Activated CD8-positive, alpha-beta T cell treated with anti-CD3 and anti-CD28 coated beads for 36 hours (primary cell): ENCODE data around the gene PROX2. TPM values are rescaled to one million over a fixed set of nuclear protein-coding genes. Genes with fewer than 3 reads are reported as not detected.

Experiments used
- ATAC-seq: fragments of 200-7000 bp; cut with Tn5 transposase; one replicate; pipeline ENCODE4 v1.10.0; 2021; ENCODE audit warnings: mild to moderate bottlenecking, moderate library complexity
- CTCF ChIA-PET: fragments of 350-600 bp; sonication (Branson Sonifier 250); formaldehyde crosslinking; loops from one replicate; lab custom pipeline; 2021; ENCODE audit warnings: antibody characterized with exemption; lab: Charles Lee
- POLR2A ChIA-PET: fragments of 350-600 bp; sonication (Branson Sonifier 250); formaldehyde crosslinking; loops from one replicate; lab custom pipeline; 2021; ENCODE audit warnings: antibody characterized with exemption; lab: Charles Lee
- DNase-seq: peaks from one replicate; pipeline ENCODE4 v3.0.0-alpha.2; 2020
- H3K27ac Mint-ChIP-seq: one replicate; pipeline ENCODE4 v1.8.0; 2021; ENCODE audit warnings: mild to moderate bottlenecking, mixed read lengths
- H3K27me3 Mint-ChIP-seq: one replicate; pipeline ENCODE4 v1.8.0; 2021; ENCODE audit warnings: mixed read lengths
- H3K36me3 Mint-ChIP-seq: one replicate; pipeline ENCODE4 v1.8.0; 2021; ENCODE audit warnings: low read depth, mixed read lengths
- H3K4me1 Mint-ChIP-seq: one replicate; pipeline ENCODE4 v1.8.0; 2021; ENCODE audit warnings: low read depth, mixed read lengths
- H3K4me3 Mint-ChIP-seq: one replicate; pipeline ENCODE4 v1.8.0; 2021; ENCODE audit warnings: mild to moderate bottlenecking, moderate library complexity, mixed read lengths
- H3K9me3 Mint-ChIP-seq: one replicate; pipeline ENCODE4 v1.8.0; 2021; ENCODE audit warnings: mixed read lengths
- intact Hi-C: fragments of 100-400 bp; cut with micrococcal nuclease; formaldehyde crosslinking; loops from one replicate; pipeline ENCODE4 v1.10.0; 2022
- total RNA-seq, 2 experiments: library from RNA; stranded (reverse); gene quantifications; one replicate each; pipeline ENCODE4 v1.2.3, GENCODE V29; 2021
- TF ChIP-seq, protein P1 (sequence below): fragments of 200-600 bp; IDR thresholded peaks from one replicate; pipeline ENCODE4 v1.8.0; 2022; ENCODE audit warnings: antibody characterized with exemption, mild to moderate bottlenecking

Gene PROX2
- total RNA-seq, 2 experiments from 2014 or later: 0.38 to 0.65 TPM

DNA sequence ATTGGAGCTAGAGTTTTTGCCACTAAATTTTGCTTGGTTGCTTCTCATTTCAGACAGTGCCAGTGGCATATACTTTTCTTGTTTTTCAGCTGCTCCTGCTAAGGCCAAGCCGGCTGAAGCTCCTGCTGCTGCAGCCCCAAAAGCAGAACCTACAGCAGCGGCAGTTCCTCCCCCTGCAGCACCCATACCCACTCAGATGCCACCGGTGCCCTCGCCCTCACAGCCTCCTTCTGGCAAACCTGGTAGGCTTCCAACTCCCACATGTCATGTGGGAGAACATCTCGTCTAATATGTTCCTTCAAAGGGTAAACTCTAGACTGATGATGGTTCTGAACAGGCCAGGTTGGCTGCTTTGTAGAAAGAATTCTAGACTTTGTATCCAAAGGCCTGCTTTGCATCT, 16.8 kb upstream of the PROX2 start:
- DNase-seq: no peak
- H3K27me3 Mint-ChIP-seq: no peaks in the 10 kb centered on the region
- H3K9me3 Mint-ChIP-seq: no peaks in the 10 kb centered on the region
- TF ChIP-seq, protein P1, sequence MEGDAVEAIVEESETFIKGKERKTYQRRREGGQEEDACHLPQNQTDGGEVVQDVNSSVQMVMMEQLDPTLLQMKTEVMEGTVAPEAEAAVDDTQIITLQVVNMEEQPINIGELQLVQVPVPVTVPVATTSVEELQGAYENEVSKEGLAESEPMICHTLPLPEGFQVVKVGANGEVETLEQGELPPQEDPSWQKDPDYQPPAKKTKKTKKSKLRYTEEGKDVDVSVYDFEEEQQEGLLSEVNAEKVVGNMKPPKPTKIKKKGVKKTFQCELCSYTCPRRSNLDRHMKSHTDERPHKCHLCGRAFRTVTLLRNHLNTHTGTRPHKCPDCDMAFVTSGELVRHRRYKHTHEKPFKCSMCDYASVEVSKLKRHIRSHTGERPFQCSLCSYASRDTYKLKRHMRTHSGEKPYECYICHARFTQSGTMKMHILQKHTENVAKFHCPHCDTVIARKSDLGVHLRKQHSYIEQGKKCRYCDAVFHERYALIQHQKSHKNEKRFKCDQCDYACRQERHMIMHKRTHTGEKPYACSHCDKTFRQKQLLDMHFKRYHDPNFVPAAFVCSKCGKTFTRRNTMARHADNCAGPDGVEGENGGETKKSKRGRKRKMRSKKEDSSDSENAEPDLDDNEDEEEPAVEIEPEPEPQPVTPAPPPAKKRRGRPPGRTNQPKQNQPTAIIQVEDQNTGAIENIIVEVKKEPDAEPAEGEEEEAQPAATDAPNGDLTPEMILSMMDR: no peak
- peak overlapping the region; percentile 27 for H3K27ac Mint-ChIP-seq
- CTCF ChIA-PET: interaction anchor here (0.8 to 8.1 kb wide), 5 partner anchors 9 to 31 kb away, joined by 3 to 94 read pairs (median 11); no protein-coding TSS in a partner anchor
- no peak for ATAC-seq
- intact Hi-C loops: no loop called here
- H3K4me3 Mint-ChIP-seq: no peak overlapping the region
- peaks cover 53% of the 10 kb centered on the region for H3K36me3 Mint-ChIP-seq
- POLR2A ChIA-PET: interaction anchor here (1.4 to 2.5 kb wide), 3 partner anchors 9 to 12 kb away, joined by 3 to 10 read pairs (median 3); no protein-coding TSS in a partner anchor
- H3K4me1 Mint-ChIP-seq: peaks cover 8% of the 10 kb centered on the region

DNA sequence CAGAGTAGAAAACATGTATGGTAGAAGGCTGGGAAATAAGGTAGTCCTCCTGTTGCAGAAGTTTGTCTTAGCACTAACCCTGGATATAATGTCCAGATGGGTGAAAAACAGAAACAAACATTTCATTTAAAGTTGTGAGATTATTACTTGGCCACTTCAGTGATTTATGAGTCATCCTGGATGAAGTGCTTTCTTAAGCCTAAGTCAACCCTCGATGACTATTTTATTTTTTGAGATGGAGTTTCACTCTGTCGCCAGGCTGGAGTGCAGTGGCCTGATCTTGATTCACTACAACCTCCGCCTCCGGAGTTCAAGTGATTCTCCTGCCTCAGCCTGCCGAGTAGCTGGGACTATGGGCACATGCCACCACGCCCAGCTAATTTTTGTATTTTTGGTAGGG, 15.9 kb upstream of the PROX2 start:
- no peaks in the 10 kb centered on the region for H3K27me3 Mint-ChIP-seq
- intact Hi-C loops: no loop called here
- no peak overlapping the region for H3K27ac Mint-ChIP-seq
- H3K36me3 Mint-ChIP-seq: peaks cover 53% of the 10 kb centered on the region
- no peak for DNase-seq
- peaks cover 8% of the 10 kb centered on the region for H3K4me1 Mint-ChIP-seq
- no peaks in the 10 kb centered on the region for H3K9me3 Mint-ChIP-seq
- no peak for ATAC-seq
- CTCF ChIA-PET: interaction anchor here (3.0 to 8.1 kb wide), 3 partner anchors 8 to 31 kb away, joined by 11 to 94 read pairs (median 73); no protein-coding TSS in a partner anchor
- H3K4me3 Mint-ChIP-seq: no peak overlapping the region
- TF ChIP-seq, protein P1: no peak
- POLR2A ChIA-PET: interaction anchor here (1.6 to 2.5 kb wide), 3 partner anchors 9 to 14 kb away, joined by 3 to 10 read pairs (median 8); no protein-coding TSS in a partner anchor

DNA sequence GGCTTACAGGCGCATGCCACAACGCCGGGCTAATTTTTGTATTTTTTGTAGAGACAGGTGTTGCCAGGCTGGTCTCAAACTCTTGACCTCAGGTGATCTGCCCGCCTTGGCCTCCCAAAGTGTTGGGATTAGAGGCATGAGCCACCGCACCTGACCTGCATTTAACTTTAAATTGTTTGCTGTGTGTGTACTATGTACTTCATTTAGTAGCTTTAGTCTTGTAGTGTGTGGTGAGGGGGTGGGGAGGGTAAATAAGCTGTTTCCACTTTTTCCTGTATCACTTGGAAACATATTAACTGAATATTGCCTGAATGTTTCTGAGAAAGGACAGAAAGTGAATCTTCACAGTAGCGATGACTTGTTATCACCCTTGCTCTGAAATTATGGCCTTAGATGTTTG, 14.3 kb upstream of the PROX2 start:
- Mint-ChIP-seq H3K4me1 (peaks cover 23% of the 10 kb centered on the region), H3K9me3 (no peaks in the 10 kb centered on the region), H3K36me3 (peaks cover 51% of the 10 kb centered on the region), H3K4me3 (no peak overlapping the region), H3K27me3 (no peaks in the 10 kb centered on the region), H3K27ac (no peak overlapping the region)
- DNase-seq (no peak), ATAC-seq (no peak)
- ChIA-PET POLR2A (interaction anchor here (0.5 to 2.1 kb wide), 3 partner anchors 9 to 75 kb away, joined by 4 to 8 read pairs (median 5); partner anchors contain the start of gene DLST), CTCF (interaction anchor here (0.8 to 8.1 kb wide), 5 partner anchors 10 to 173 kb away, joined by 3 to 94 read pairs (median 4); partner anchors contain the start of gene ACYP1)
- TF ChIP-seq, protein P1: no peak
- intact Hi-C loops: no loop called here

DNA sequence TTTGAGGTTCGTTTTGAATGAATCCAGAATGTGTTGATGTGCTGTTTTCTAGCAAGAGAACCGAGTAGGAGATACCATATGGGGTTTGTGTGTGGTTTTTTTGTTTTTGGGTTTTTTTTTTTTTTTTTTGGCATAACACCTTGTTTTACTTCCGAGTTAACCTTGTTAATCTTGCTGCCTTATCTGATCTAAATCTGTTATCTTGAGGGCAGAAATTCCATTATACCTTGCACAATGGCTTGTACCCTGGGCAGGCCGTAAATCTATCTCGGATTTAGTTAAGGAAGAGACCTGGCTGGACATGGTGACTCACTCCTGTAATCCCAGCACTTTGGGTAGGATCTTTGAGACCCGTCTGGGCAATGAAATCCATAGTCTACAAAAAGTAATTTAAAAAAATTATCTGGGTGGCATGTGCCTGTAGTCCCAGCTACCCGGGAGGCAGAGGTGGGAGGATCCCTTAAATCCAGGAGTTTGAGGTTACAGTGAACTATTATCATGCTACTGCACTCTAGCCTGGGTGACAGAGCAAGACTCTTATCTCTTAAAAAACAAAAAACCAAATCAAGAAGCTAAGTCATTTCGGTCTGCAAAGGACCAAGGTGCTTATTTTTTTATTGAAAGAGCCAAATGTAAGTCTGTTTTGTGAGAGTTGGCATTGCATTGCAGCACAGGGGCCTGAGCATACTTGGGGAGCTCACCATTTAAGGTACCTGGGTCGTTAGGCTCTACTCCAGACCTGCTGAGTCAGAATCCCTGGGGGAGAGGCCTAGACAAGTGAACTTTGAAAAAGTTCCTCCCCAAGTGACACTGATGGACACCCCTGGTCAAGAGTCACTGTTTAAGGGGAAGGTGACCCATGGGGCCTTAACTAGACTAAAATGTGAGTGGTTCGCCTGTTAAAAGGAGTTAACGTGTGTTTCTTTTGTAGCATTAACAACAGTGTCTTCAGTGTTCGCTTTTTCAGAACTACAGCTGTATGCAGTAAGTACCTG, 12.5 kb upstream of the PROX2 start:
- DNase-seq: no peak
- TF ChIP-seq, protein P1: no peak
- Mint-ChIP-seq H3K36me3 (peaks cover 50% of the 10 kb centered on the region), H3K27ac (peak overlapping the region; percentile 46), H3K9me3 (no peaks in the 10 kb centered on the region), H3K4me3 (no peak overlapping the region), H3K27me3 (no peaks in the 10 kb centered on the region), H3K4me1 (peaks cover 40% of the 10 kb centered on the region)
- ChIA-PET POLR2A (interaction anchor here (0.5 to 1.2 kb wide), 3 partner anchors 10 to 142 kb away, joined by 3 to 4 read pairs (median 3); partner anchors contain the start of gene PROX2), CTCF (interaction anchor here (3.1 to 8.1 kb wide), 2 partner anchors 17 to 27 kb away, joined by 21 to 94 read pairs; no protein-coding TSS in a partner anchor)
- intact Hi-C loops: no loop called here
- no peak for ATAC-seq
